SK-N-SH treated with all-trans-retinoic acid at 6 μM for 48 hours (cell line): Measurements from ENCODE around the gene CCR6.

Source experiments
- ARNTL ChIP-seq: fragments of 450-650 bp; formaldehyde crosslinking; IDR thresholded peaks from 2 replicates; pipeline ENCODE4 v1.5.0; 2020; ENCODE audit warnings: low read depth, mild to moderate bottlenecking, moderate library complexity, borderline replicate concordance
- CSDC2 ChIP-seq: fragments of 250-450 bp; sonication (Bioruptor Pico); IDR thresholded peaks from 2 replicates; pipeline ENCODE4 v1.5.0; 2020; ENCODE audit warnings: mild to moderate bottlenecking, moderate library complexity
- ESRRG ChIP-seq: fragments of 250-450 bp; sonication (Bioruptor Pico); IDR thresholded peaks from 2 replicates; pipeline ENCODE4 v1.6.1; 2021; ENCODE audit warnings: mild to moderate bottlenecking
- OSR1 ChIP-seq: fragments of 250-450 bp; sonication (Bioruptor Pico); IDR thresholded peaks from 2 replicates; pipeline ENCODE4 v1.8.0; 2022; ENCODE audit warnings: moderate library complexity, mild to moderate bottlenecking, inconsistent platforms
- PPARA ChIP-seq: fragments of 250-450 bp; sonication (Bioruptor Pico); IDR thresholded peaks from 2 replicates; pipeline ENCODE4 v1.5.0; 2020; ENCODE audit warnings: mild to moderate bottlenecking, borderline replicate concordance
- RARB ChIP-seq: fragments of 250-450 bp; sonication (Bioruptor Pico); IDR thresholded peaks from 2 replicates; pipeline ENCODE4 v1.8.0; 2021; ENCODE audit warnings: mild to moderate bottlenecking, moderate library complexity
- SNAI2 ChIP-seq: fragments of 250-450 bp; sonication (Bioruptor Pico); IDR thresholded peaks from 2 replicates; pipeline ENCODE4 v1.5.0; 2020; ENCODE audit warnings: mild to moderate bottlenecking, moderate library complexity
- TCF4 ChIP-seq: fragments of 250-450 bp; sonication (Bioruptor Pico); IDR thresholded peaks from 2 replicates; pipeline ENCODE4 v1.8.0; 2021; ENCODE audit warnings: mild to moderate bottlenecking, moderate library complexity, borderline replicate concordance
- ZC3H10 ChIP-seq: fragments of 250-450 bp; sonication (Bioruptor Pico); IDR thresholded peaks from 2 replicates; pipeline ENCODE4 v1.5.1; 2021; ENCODE audit warnings: mild to moderate bottlenecking, moderate library complexity
- ZFP30 ChIP-seq: fragments of 450-650 bp; formaldehyde crosslinking; IDR thresholded peaks from 2 replicates; pipeline ENCODE4 v1.5.0; 2022; ENCODE audit warnings: mild to moderate bottlenecking, moderate library complexity
- TF ChIP-seq, protein P1 (sequence below): fragments of 250-450 bp; sonication (Bioruptor Pico); IDR thresholded peaks from 2 replicates; pipeline ENCODE4 v1.5.0; 2020; ENCODE audit warnings: mild to moderate bottlenecking, moderate library complexity
- TF ChIP-seq, protein P2 (sequence below): fragments of 250-450 bp; sonication (Bioruptor Pico); IDR thresholded peaks from 2 replicates; pipeline ENCODE4 v1.5.1; 2020; ENCODE audit warnings: low read depth, mild to moderate bottlenecking, moderate library complexity
- TF ChIP-seq, protein P3 (sequence below): fragments of 250-450 bp; sonication (Bioruptor Pico); IDR thresholded peaks from 2 replicates; pipeline ENCODE4 v1.8.0; 2020; ENCODE audit warnings: mild to moderate bottlenecking, moderate library complexity, borderline replicate concordance

DNA sequence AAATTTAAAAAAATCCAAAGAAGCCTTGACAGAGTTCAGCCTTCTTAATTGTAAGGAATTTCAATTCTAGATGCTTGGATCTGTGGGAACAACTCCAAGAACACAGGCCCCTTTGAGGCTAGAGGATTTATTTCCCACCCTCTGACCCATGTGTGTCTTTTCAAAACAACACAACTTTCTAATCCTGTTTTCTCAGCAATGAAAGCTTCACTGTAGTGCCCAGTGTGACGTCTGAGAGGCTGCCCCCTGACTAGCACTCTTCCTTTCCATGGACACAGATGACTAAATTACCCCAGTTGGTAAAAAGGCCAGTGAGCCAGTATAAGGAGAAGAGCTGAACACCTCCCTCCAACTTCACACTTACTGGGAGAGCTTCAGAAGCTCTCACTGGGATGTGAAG lies 16.5 kb upstream of the CCR6 start:
- TF ChIP-seq OSR1 (CRISPR knock-in tag): no peak
- no peak for TF ChIP-seq CSDC2 (CRISPR knock-in tag)
- TF ChIP-seq, protein P1, sequence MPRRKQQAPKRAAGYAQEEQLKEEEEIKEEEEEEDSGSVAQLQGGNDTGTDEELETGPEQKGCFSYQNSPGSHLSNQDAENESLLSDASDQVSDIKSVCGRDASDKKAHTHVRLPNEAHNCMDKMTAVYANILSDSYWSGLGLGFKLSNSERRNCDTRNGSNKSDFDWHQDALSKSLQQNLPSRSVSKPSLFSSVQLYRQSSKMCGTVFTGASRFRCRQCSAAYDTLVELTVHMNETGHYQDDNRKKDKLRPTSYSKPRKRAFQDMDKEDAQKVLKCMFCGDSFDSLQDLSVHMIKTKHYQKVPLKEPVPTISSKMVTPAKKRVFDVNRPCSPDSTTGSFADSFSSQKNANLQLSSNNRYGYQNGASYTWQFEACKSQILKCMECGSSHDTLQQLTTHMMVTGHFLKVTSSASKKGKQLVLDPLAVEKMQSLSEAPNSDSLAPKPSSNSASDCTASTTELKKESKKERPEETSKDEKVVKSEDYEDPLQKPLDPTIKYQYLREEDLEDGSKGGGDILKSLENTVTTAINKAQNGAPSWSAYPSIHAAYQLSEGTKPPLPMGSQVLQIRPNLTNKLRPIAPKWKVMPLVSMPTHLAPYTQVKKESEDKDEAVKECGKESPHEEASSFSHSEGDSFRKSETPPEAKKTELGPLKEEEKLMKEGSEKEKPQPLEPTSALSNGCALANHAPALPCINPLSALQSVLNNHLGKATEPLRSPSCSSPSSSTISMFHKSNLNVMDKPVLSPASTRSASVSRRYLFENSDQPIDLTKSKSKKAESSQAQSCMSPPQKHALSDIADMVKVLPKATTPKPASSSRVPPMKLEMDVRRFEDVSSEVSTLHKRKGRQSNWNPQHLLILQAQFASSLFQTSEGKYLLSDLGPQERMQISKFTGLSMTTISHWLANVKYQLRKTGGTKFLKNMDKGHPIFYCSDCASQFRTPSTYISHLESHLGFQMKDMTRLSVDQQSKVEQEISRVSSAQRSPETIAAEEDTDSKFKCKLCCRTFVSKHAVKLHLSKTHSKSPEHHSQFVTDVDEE: no peak
- no peak for TF ChIP-seq ZC3H10
- no peak for TF ChIP-seq RARB (CRISPR knock-in tag)
- TF ChIP-seq, protein P2, sequence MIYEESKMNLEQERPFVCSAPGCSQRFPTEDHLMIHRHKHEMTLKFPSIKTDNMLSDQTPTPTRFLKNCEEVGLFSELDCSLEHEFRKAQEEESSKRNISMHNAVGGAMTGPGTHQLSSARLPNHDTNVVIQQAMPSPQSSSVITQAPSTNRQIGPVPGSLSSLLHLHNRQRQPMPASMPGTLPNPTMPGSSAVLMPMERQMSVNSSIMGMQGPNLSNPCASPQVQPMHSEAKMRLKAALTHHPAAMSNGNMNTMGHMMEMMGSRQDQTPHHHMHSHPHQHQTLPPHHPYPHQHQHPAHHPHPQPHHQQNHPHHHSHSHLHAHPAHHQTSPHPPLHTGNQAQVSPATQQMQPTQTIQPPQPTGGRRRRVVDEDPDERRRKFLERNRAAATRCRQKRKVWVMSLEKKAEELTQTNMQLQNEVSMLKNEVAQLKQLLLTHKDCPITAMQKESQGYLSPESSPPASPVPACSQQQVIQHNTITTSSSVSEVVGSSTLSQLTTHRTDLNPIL (CRISPR knock-in tag): no peak
- TF ChIP-seq PPARA: no peak
- TF ChIP-seq ESRRG (CRISPR knock-in tag): no peak
- no peak for TF ChIP-seq ARNTL (CRISPR knock-in tag)
- TF ChIP-seq, protein P3, sequence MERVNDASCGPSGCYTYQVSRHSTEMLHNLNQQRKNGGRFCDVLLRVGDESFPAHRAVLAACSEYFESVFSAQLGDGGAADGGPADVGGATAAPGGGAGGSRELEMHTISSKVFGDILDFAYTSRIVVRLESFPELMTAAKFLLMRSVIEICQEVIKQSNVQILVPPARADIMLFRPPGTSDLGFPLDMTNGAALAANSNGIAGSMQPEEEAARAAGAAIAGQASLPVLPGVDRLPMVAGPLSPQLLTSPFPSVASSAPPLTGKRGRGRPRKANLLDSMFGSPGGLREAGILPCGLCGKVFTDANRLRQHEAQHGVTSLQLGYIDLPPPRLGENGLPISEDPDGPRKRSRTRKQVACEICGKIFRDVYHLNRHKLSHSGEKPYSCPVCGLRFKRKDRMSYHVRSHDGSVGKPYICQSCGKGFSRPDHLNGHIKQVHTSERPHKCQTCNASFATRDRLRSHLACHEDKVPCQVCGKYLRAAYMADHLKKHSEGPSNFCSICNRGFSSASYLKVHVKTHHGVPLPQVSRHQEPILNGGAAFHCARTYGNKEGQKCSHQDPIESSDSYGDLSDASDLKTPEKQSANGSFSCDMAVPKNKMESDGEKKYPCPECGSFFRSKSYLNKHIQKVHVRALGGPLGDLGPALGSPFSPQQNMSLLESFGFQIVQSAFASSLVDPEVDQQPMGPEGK (CRISPR knock-in tag): no peak
- TF ChIP-seq ZFP30: no peak
- TF ChIP-seq SNAI2 (CRISPR knock-in tag): no peak
- no peak for TF ChIP-seq TCF4
